HEK293 (cell line): ENCODE measurements around the gene CEP112.

ENCODE experiments used
- CTCF ChIA-PET: fragments of 350-600 bp; formaldehyde crosslinking; extraction: SDS; loops from one replicate; lab custom pipeline; 2021; ENCODE audit warnings: antibody characterized with exemption; lab: Yijun Ruan, JAX
- POLR2A ChIA-PET: fragments of 300-600 bp; formaldehyde crosslinking; extraction: SDS; loops from one replicate; lab custom pipeline; 2020; ENCODE audit warnings: antibody characterized with exemption, inconsistent platforms; lab: Yijun Ruan, JAX
- H3K27ac ChIP-seq: fragments of 200-500 bp; sonication (Bioruptor generic); 2 replicates; pipeline ENCODE4 v1.5.1; 2014; ENCODE audit warnings: low read depth, low read length, control low read depth, inconsistent platforms; ENCODE audit errors: extremely low read depth
- H3K36me3 ChIP-seq, 2 experiments: fragments of 200-500 bp in 1 of 2; sonication (Bioruptor generic) in 1 of 2; 1 replicate in 1 of 2; 2 replicates in 1 of 2; pipeline ENCODE4 v1.5.1; 2014 to 2017; ENCODE audit warnings: inconsistent platforms in 2 of 2, low read length in 2 of 2; ENCODE audit not compliant: control insufficient read depth in 2 of 2, insufficient read depth in 1 of 2
- H3K4me1 ChIP-seq: fragments of 200-500 bp; sonication (Bioruptor generic); 2 replicates; pipeline ENCODE4 v1.5.1; 2014; ENCODE audit warnings: mild to moderate bottlenecking, low read length, inconsistent platforms; ENCODE audit not compliant: control insufficient read depth, insufficient read depth
- H3K4me3 ChIP-seq: 2 replicates; pipeline ENCODE4 v1.5.1; 2011; ENCODE audit warnings: low read depth, mild to moderate bottlenecking, control low read depth, low read length, moderate library complexity
- H3K9me3 ChIP-seq: fragments of 200-500 bp; sonication (Bioruptor generic); 2 replicates; pipeline ENCODE4 v1.5.1; 2014; ENCODE audit warnings: low read depth, low read length, inconsistent platforms; ENCODE audit not compliant: control insufficient read depth, insufficient read depth
- AEBP2 ChIP-seq: fragments of 450-650 bp; formaldehyde crosslinking; IDR thresholded peaks from 2 replicates; pipeline ENCODE4 v1.5.1; 2016; ENCODE audit warnings: missing biosample characterization, missing genetic modification characterization, borderline replicate concordance
- GFI1B ChIP-seq: fragments of 450-650 bp; formaldehyde crosslinking; IDR thresholded peaks from 2 replicates; pipeline ENCODE4 v1.5.1; 2016; ENCODE audit warnings: missing biosample characterization, missing genetic modification characterization
- GLIS2 ChIP-seq: fragments of 450-650 bp; formaldehyde crosslinking; IDR thresholded peaks from 2 replicates; pipeline ENCODE4 v1.5.1; 2016; ENCODE audit warnings: missing biosample characterization, missing genetic modification characterization
- HOXA7 ChIP-seq: sonication (generic); formaldehyde crosslinking; IDR thresholded peaks from 2 replicates; pipeline ENCODE4 v1.8.1; 2022; ENCODE audit warnings: missing genetic modification reagents, borderline replicate concordance
- HOXD13 ChIP-seq: sonication (generic); formaldehyde crosslinking; IDR thresholded peaks from 2 replicates; pipeline ENCODE4 v1.8.0; 2022; ENCODE audit warnings: missing genetic modification reagents, borderline replicate concordance
- KLF7 ChIP-seq: fragments of 450-650 bp; formaldehyde crosslinking; IDR thresholded peaks from 2 replicates; pipeline ENCODE4 v1.5.1; 2016; ENCODE audit warnings: missing biosample characterization, missing genetic modification characterization, borderline replicate concordance
- KLF9 ChIP-seq: fragments of 450-650 bp; formaldehyde crosslinking; IDR thresholded peaks from 2 replicates; pipeline ENCODE4 v1.5.1; 2016; ENCODE audit warnings: missing biosample characterization, missing genetic modification characterization, low read depth
- TRIM28 ChIP-seq: IDR thresholded peaks from 2 replicates; pipeline ENCODE4 v1.6.1; 2011; ENCODE audit warnings: low read length, control low read depth, borderline replicate concordance
- ZBTB26 ChIP-seq: fragments of 450-650 bp; formaldehyde crosslinking; optimal IDR thresholded peaks from 2 replicates; pipeline ENCODE3; 2016; ENCODE audit warnings: missing biosample characterization, mild to moderate bottlenecking, missing genetic modification characterization
- ZNF155 ChIP-seq: fragments of 450-650 bp; formaldehyde crosslinking; IDR thresholded peaks from 2 replicates; pipeline ENCODE4 v1.5.1; 2016; ENCODE audit warnings: missing biosample characterization, missing genetic modification characterization
- ZNF2 ChIP-seq: fragments of 450-650 bp; formaldehyde crosslinking; IDR thresholded peaks from 2 replicates; pipeline ENCODE4 v1.5.1; 2016; ENCODE audit warnings: missing biosample characterization, missing genetic modification characterization
- ZNF24 ChIP-seq: fragments of 450-650 bp; formaldehyde crosslinking; IDR thresholded peaks from 2 replicates; pipeline ENCODE4 v1.5.1; 2016; ENCODE audit warnings: missing biosample characterization, missing genetic modification characterization
- ZNF350 ChIP-seq: fragments of 450-650 bp; formaldehyde crosslinking; IDR thresholded peaks from 2 replicates; pipeline ENCODE4 v1.5.0; 2017; ENCODE audit warnings: missing biosample characterization, mild to moderate bottlenecking, missing genetic modification characterization
- ZNF48 ChIP-seq: fragments of 450-650 bp; formaldehyde crosslinking; IDR thresholded peaks from 2 replicates; pipeline ENCODE4 v1.5.1; 2016; ENCODE audit warnings: missing biosample characterization, missing genetic modification characterization
- ZNF561 ChIP-seq: fragments of 450-650 bp; IDR thresholded peaks from 2 replicates; pipeline ENCODE4 v1.5.1; 2018; ENCODE audit warnings: missing biosample characterization, missing genetic modification characterization, borderline replicate concordance
- ZNF585B ChIP-seq: fragments of 450-650 bp; formaldehyde crosslinking; IDR thresholded peaks from 2 replicates; pipeline ENCODE4 v1.5.1; 2016; ENCODE audit warnings: missing biosample characterization, missing genetic modification characterization
- ZNF664 ChIP-seq: fragments of 450-650 bp; formaldehyde crosslinking; IDR thresholded peaks from 2 replicates; pipeline ENCODE4 v1.5.1; 2016; ENCODE audit warnings: missing biosample characterization, missing genetic modification characterization
- ZNF707 ChIP-seq: fragments of 450-650 bp; formaldehyde crosslinking; IDR thresholded peaks from 2 replicates; pipeline ENCODE4 v1.5.1; 2016; ENCODE audit warnings: missing biosample characterization, missing genetic modification characterization
- ZNF792 ChIP-seq: fragments of 450-650 bp; formaldehyde crosslinking; IDR thresholded peaks from 2 replicates; pipeline ENCODE4 v1.5.1; 2016; ENCODE audit warnings: missing biosample characterization, missing genetic modification characterization
- ZSCAN4 ChIP-seq: fragments of 450-650 bp; formaldehyde crosslinking; IDR thresholded peaks from 2 replicates; pipeline ENCODE4 v1.5.1; 2017; ENCODE audit warnings: missing biosample characterization, missing genetic modification characterization
- ZXDB ChIP-seq: fragments of 450-650 bp; formaldehyde crosslinking; IDR thresholded peaks from 2 replicates; pipeline ENCODE4 v1.5.1; 2016; ENCODE audit warnings: missing biosample characterization, missing genetic modification characterization

Gene CEP112

GRCh38 chr17:65892912-65893377 lies 299.0 kb downstream of the CEP112 start:
- TF ChIP-seq ZBTB26 = no peak
- no peak for TF ChIP-seq AEBP2
- no peak for TF ChIP-seq ZNF585B (tag by site-specific recombination)
- TF ChIP-seq ZNF2 = no peak
- TF ChIP-seq ZNF24 (tag by site-specific recombination) = no peak

GRCh38 chr17:65891231-65891735 lies 300.6 kb downstream of the CEP112 start:
- Histone ChIP-seq H3K9me3 (no peaks in the 10 kb centered on the region), H3K4me3 (no peak overlapping the region), H3K4me1 (no peaks in the 10 kb centered on the region; the same call in 1 of the 2 replicates), H3K27ac (no peak overlapping the region), H3K36me3 (no peaks in the 10 kb centered on the region)
- ChIA-PET POLR2A (no interaction called here), CTCF (no interaction called here)
- TF ChIP-seq HOXA7 (CRISPR knock-in tag) = no peak
- no peak for TF ChIP-seq ZNF707 (tag by site-specific recombination)
- TF ChIP-seq KLF7 (tag by site-specific recombination) = no peak
- no peak for TF ChIP-seq HOXD13 (CRISPR knock-in tag)
- TF ChIP-seq GFI1B (tag by site-specific recombination) = no peak
- no peak for TF ChIP-seq ZXDB (tag by site-specific recombination)
- TF ChIP-seq KLF9 (tag by site-specific recombination) = no peak
- no peak for TF ChIP-seq GLIS2 (tag by site-specific recombination)
- no peak for TF ChIP-seq ZNF792 (tag by site-specific recombination)
- no peak for TF ChIP-seq ZNF561 (tag by site-specific recombination)
- TF ChIP-seq ZNF155 (tag by site-specific recombination) = no peak
- no peak for TF ChIP-seq TRIM28
- TF ChIP-seq ZSCAN4 = no peak
- no peak for TF ChIP-seq ZNF350
- TF ChIP-seq ZNF48 (tag by site-specific recombination) = no peak
- TF ChIP-seq ZNF664 (tag by site-specific recombination) = no peak

More at GRCh38 chr17:65892912-65893377, 299.0 kb downstream of the CEP112 start:
- H3K36me3 ChIP-seq = no peaks in the 10 kb centered on the region
- POLR2A ChIA-PET = no interaction called here
- H3K27ac ChIP-seq = no peak overlapping the region
- CTCF ChIA-PET = interaction anchor here (0.7 kb wide), 1 partner anchor 63 kb away, joined by 3 read pairs; no protein-coding TSS in a partner anchor
- H3K4me3 ChIP-seq = no peak overlapping the region
- H3K9me3 ChIP-seq = no peaks in the 10 kb centered on the region
- no peaks in the 10 kb centered on the region; the same call in 1 of the 2 replicates for H3K4me1 ChIP-seq
